DND-41 (cell line): ENCODE results near the gene DSCAM.

ENCODE experiments used
- ATAC-seq: fragments of 200-7000 bp; cut with Tn5 transposase; 3 replicates; pipeline ENCODE4 v1.9.1; 2021; ENCODE audit warnings: low read depth; ENCODE audit not compliant: insufficient read depth
- DNase-seq: peaks from one replicate; pipeline ENCODE4 v3.0.0-alpha.2; 2020
- H2AFZ ChIP-seq: 2 replicates; pipeline ENCODE4 v1.6.0; 2012; ENCODE audit warnings: low read depth, low read length
- H3K27ac ChIP-seq: 2 replicates; pipeline ENCODE4 v1.5.1; 2012; ENCODE audit warnings: low read length, inconsistent platforms
- H3K27me3 ChIP-seq: fragments of 200-600 bp; sonication (generic); 2 replicates; pipeline ENCODE4 v1.6.0; 2012; ENCODE audit warnings: low read length, mild to moderate bottlenecking, inconsistent platforms; ENCODE audit not compliant: insufficient read depth, poor library complexity
- H3K36me3 ChIP-seq: 2 replicates; pipeline ENCODE4 v1.5.1; 2012; ENCODE audit warnings: low read length, inconsistent platforms; ENCODE audit not compliant: insufficient read depth
- H3K4me1 ChIP-seq: 2 replicates; pipeline ENCODE4 v1.5.1; 2012; ENCODE audit warnings: mild to moderate bottlenecking, low read length; ENCODE audit not compliant: insufficient read depth
- H3K4me2 ChIP-seq: 2 replicates; pipeline ENCODE4 v1.6.0; 2012; ENCODE audit warnings: mild to moderate bottlenecking, moderate library complexity, low read length, inconsistent platforms; ENCODE audit not compliant: insufficient read depth
- H3K4me3 ChIP-seq, 2 experiments: fragments of 200-600 bp in 1 of 2; shearing (Covaris generic) in 1 of 2; 2 replicates each; pipeline ENCODE4 v1.5.1; 2012 to 2016; ENCODE audit warnings: inconsistent platforms in 2 of 2, low read length in 2 of 2, mild to moderate bottlenecking in 2 of 2, low read depth in 1 of 2, moderate library complexity in 1 of 2
- H3K79me2 ChIP-seq: 2 replicates; pipeline ENCODE4 v1.6.0; 2012; ENCODE audit warnings: low read length, inconsistent platforms; ENCODE audit not compliant: insufficient read depth
- H3K9ac ChIP-seq: 2 replicates; pipeline ENCODE4 v1.6.0; 2012; ENCODE audit warnings: low read depth, mild to moderate bottlenecking, inconsistent platforms, low read length, moderate library complexity
- H3K9me3 ChIP-seq: 2 replicates; pipeline ENCODE4 v1.5.1; 2012; ENCODE audit warnings: low read length, moderate library complexity, mild to moderate bottlenecking, inconsistent platforms; ENCODE audit not compliant: insufficient read depth, severe bottlenecking
- H4K20me1 ChIP-seq: 2 replicates; pipeline ENCODE4 v1.6.0; 2012; ENCODE audit warnings: low read length; ENCODE audit not compliant: insufficient read depth
- CTCF ChIP-seq: IDR thresholded peaks from 2 replicates; pipeline ENCODE4 v1.5.1; 2012; ENCODE audit warnings: borderline replicate concordance, low read length, moderate library complexity, mild to moderate bottlenecking; ENCODE audit not compliant: poor library complexity, severe bottlenecking; ENCODE audit errors: extremely low read depth
- EZH2 ChIP-seq: IDR thresholded peaks from 3 replicates; pipeline ENCODE4 v1.6.1; 2012; ENCODE audit warnings: borderline replicate concordance, low read depth, mild to moderate bottlenecking, moderate library complexity, low read length, inconsistent platforms; ENCODE audit not compliant: severe bottlenecking

Gene DSCAM

GRCh38 chr21:40647706-40648105 lies 199.3 kb downstream of the DSCAM start:
- ATAC-seq, result no peak
- no peak overlapping the region for H2AFZ ChIP-seq
- no peak for TF ChIP-seq CTCF
- TF ChIP-seq EZH2, result no peak
- no peak overlapping the region for H3K27ac ChIP-seq
- H3K27me3 ChIP-seq, result no peaks in the 10 kb centered on the region
- no peaks in the 10 kb centered on the region for H3K79me2 ChIP-seq
- no peaks in the 10 kb centered on the region for H3K36me3 ChIP-seq
- no peak overlapping the region for H3K4me2 ChIP-seq
- no peaks in the 10 kb centered on the region for H4K20me1 ChIP-seq
- no peak for DNase-seq
- H3K9me3 ChIP-seq, result peaks cover 3% of the 10 kb centered on the region
- no peaks in the 10 kb centered on the region for H3K4me1 ChIP-seq
- H3K4me3 ChIP-seq, result no peak overlapping the region
- no peak overlapping the region for H3K9ac ChIP-seq

GRCh38 chr21:40646651-40647050 lies 200.3 kb downstream of the DSCAM start:
- peaks cover 3% of the 10 kb centered on the region for H3K9me3 ChIP-seq
- no peak overlapping the region for H3K4me2 ChIP-seq
- ATAC-seq (no peak), DNase-seq (no peak)
- H3K27ac ChIP-seq, result no peak overlapping the region
- no peaks in the 10 kb centered on the region for H3K27me3 ChIP-seq
- H3K4me1 ChIP-seq, result no peaks in the 10 kb centered on the region
- no peak overlapping the region for H2AFZ ChIP-seq
- H3K79me2 ChIP-seq, result no peaks in the 10 kb centered on the region
- no peaks in the 10 kb centered on the region for H3K36me3 ChIP-seq
- no peak overlapping the region for H3K4me3 ChIP-seq
- no peaks in the 10 kb centered on the region for H4K20me1 ChIP-seq
- no peak overlapping the region for H3K9ac ChIP-seq
- TF ChIP-seq EZH2 (no peak), CTCF (no peak)

GRCh38 chr21:40641042-40641441 lies 205.9 kb downstream of the DSCAM start:
- Histone ChIP-seq H3K4me3 (no peak overlapping the region), H3K4me2 (no peak overlapping the region), H3K27me3 (no peaks in the 10 kb centered on the region), H3K27ac (no peak overlapping the region), H3K36me3 (no peaks in the 10 kb centered on the region), H2AFZ (no peak overlapping the region), H3K9me3 (no peaks in the 10 kb centered on the region), H3K79me2 (no peaks in the 10 kb centered on the region), H3K9ac (no peak overlapping the region), H4K20me1 (no peaks in the 10 kb centered on the region), H3K4me1 (no peaks in the 10 kb centered on the region)
- DNase-seq (no peak), ATAC-seq (no peak)
- TF ChIP-seq CTCF, result no peak
- no peak for TF ChIP-seq EZH2

- ATAC-seq, result no peak
- no peak overlapping the region for H3K27ac ChIP-seq
- no peaks in the 10 kb centered on the region for H3K9me3 ChIP-seq
- H3K4me3 ChIP-seq, result no peak overlapping the region
- no peak for DNase-seq
- no peak for TF ChIP-seq EZH2
- TF ChIP-seq CTCF, result no peak
- H4K20me1 ChIP-seq, result no peaks in the 10 kb centered on the region
- peaks cover 1% of the 10 kb centered on the region for H3K27me3 ChIP-seq
- no peak overlapping the region for H2AFZ ChIP-seq
- H3K9ac ChIP-seq, result no peak overlapping the region
- H3K4me1 ChIP-seq, result no peaks in the 10 kb centered on the region
- H3K4me2 ChIP-seq, result no peak overlapping the region
- H3K36me3 ChIP-seq, result no peaks in the 10 kb centered on the region
- H3K79me2 ChIP-seq, result no peaks in the 10 kb centered on the region
These were observed 206.6 kb downstream of the DSCAM start for GRCh38 chr21:40640266-40640789.
